Tibial nerve (tissue), 4 donors: ENCODE results near the gene JAG2. TPM values are rescaled to one million over a fixed set of nuclear protein-coding genes. Genes with fewer than 3 reads are reported as not detected.

Experiments
- DNase-seq, 2 donors: peaks; one replicate each; pipeline ENCODE4 v3.0.0-alpha.2; 2019; ENCODE audit warnings: low spot score in 2 of 2
- H3K27ac ChIP-seq, 4 donors: fragments of 200-600 bp; sonication (generic) in 3 of 4; one replicate each; pipeline ENCODE4 v1.5.1; 2017 to 2019; ENCODE audit warnings: mild to moderate bottlenecking in 1 of 4
- H3K27me3 ChIP-seq, 2 donors: fragments of 200-600 bp; sonication (generic) in 1 of 2; one replicate each; pipeline versions ENCODE4 v1.5.1 to v1.6.0; 2017 to 2019
- H3K36me3 ChIP-seq, 3 donors: fragments of 200-600 bp; sonication (generic); one replicate each; pipeline ENCODE4 v1.5.1; 2018 to 2019
- H3K4me1 ChIP-seq, 4 donors: fragments of 200-600 bp; sonication (generic) in 3 of 4; one replicate each; pipeline ENCODE4 v1.5.1; 2017 to 2019
- H3K4me3 ChIP-seq, 4 donors: fragments of 200-600 bp; sonication (generic) in 3 of 4; one replicate each; pipeline ENCODE4 v1.5.1; 2017 to 2019; ENCODE audit warnings: mild to moderate bottlenecking in 1 of 4, moderate library complexity in 1 of 4
- H3K9me3 ChIP-seq, 4 donors: fragments of 200-600 bp; sonication (generic) in 3 of 4; one replicate each; pipeline ENCODE4 v1.5.1; 2017 to 2019
- CTCF ChIP-seq, 5 experiments: fragments of 200-600 bp in 3 of 5; fragments of 450-650 bp in 2 of 5; sonication (generic) in 3 of 5; IDR thresholded peaks; one replicate each; pipeline ENCODE4 v1.5.1; 2016 to 2019; ENCODE audit warnings: antibody characterized with exemption in 5 of 5, mild to moderate bottlenecking in 3 of 5, moderate library complexity in 2 of 5
- EP300 ChIP-seq, 2 donors: sonication (generic); formaldehyde crosslinking; IDR thresholded peaks; one replicate each; pipeline ENCODE4 v1.6.1; 2017; ENCODE audit warnings: antibody characterized with exemption in 2 of 2, mild to moderate bottlenecking in 1 of 2
- POLR2A ChIP-seq, 2 donors: fragments of 450-650 bp; IDR thresholded peaks; one replicate each; pipeline ENCODE4 v1.6.1; 2017; ENCODE audit warnings: antibody characterized with exemption in 2 of 2, mild to moderate bottlenecking in 2 of 2, moderate library complexity in 2 of 2
- WGBS, 2 donors: methylation state at CpG; one replicate each; pipeline ENCODE4 v1.1.5; 2018; 5-methylcytosine and 5-hydroxymethylcytosine counted together
- total RNA-seq, 4 donors: library from RNA; depleted of rRNA; stranded (reverse); fragments of >200 nt; gene quantifications; one replicate each; pipeline ENCODE4 v1.1.0, GENCODE V29; 2016

Gene JAG2
- total RNA-seq, 4 donors from 2014 or later, result 7.4 to 13.8 (median 12.8) TPM

GRCh38 chr14:105163040-105163742 is 5.4 kb downstream of the JAG2 start:
- Histone ChIP-seq H3K36me3 (no peaks in the 10 kb centered on the region), H3K27ac (no peak overlapping the region), H3K4me1 (peaks cover 0 to 12% (median 0%) of the 10 kb centered on the region in 4 donors), H3K4me3 (no peak overlapping the region), H3K27me3 (peaks cover 0 to 18% of the 10 kb centered on the region in 2 donors), H3K9me3 (no peaks in the 10 kb centered on the region)
- TF ChIP-seq POLR2A (IDR thresholded peaks at IDR 0.05) (no peak), CTCF (IDR thresholded peaks at IDR 0.05) (no peak)
- WGBS, 2 donors, result 71 to 81% methylated on average over 12 to 16 of the region's 18 CpGs
- no peak for DNase-seq

- no peak overlapping the region for H3K27ac ChIP-seq
- peaks cover 0 to 18% of the 10 kb centered on the region in 2 donors for H3K27me3 ChIP-seq
- peaks cover 0 to 8% (median 0%) of the 10 kb centered on the region in 4 donors for H3K4me1 ChIP-seq
Measured at GRCh38 chr14:105162669-105162979, 6.0 kb downstream of the JAG2 start.

DNA sequence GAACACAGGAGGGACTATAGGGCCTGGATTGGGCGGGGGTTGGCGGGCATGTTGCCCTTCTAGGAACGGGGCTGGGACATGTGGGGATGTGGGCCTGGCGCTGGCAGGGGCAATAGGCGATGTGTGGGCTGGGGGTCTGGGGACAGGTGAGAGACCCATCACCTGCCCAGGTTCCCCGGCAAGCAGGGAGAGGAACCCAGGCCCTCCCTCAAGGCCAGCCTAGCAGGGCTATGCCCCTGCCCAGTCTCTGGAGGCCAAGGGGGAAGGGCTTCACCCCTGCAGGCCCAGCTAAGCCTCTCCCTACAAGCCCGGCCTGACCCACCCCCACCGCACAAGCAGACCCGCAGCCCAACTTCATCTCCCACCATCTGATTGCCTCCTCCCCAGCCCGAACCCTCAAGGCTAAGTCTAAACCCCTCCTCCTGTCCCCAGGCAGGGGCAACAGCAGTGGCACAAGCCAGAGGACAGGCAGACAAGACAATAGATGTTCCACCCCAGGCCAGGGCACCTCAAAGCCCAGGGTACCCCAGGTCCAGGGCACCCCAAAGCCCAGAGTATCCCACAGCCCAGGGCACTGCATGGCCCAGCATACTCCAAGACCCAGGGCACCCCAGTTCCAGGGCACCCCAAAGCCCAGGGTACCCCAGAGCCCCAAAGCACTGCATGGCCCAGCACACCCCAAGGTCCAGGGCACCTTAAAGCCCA is 6.5 kb downstream of the JAG2 start:
- H3K4me1 ChIP-seq, result peaks cover 0 to 4% (median 0%) of the 10 kb centered on the region in 4 donors
- H3K27me3 ChIP-seq, result peaks cover 0 to 17% of the 10 kb centered on the region in 2 donors
- DNase-seq, result peak in 1 of 2 donors; percentile 20
- no peaks in the 10 kb centered on the region for H3K36me3 ChIP-seq
- H3K27ac ChIP-seq, result no peak overlapping the region
- 75 to 79% methylated on average over 10 of the region's 10 CpGs for WGBS, 2 donors
- H3K4me3 ChIP-seq, result no peak overlapping the region
- no peaks in the 10 kb centered on the region for H3K9me3 ChIP-seq
- TF ChIP-seq EP300 (IDR thresholded peaks at IDR 0.05), result no peak
- no peak for TF ChIP-seq CTCF (IDR thresholded peaks at IDR 0.05)
- no peak for TF ChIP-seq POLR2A (IDR thresholded peaks at IDR 0.05)

More at GRCh38 chr14:105162669-105162979, 6.0 kb downstream of the JAG2 start:
- no peak for DNase-seq
- TF ChIP-seq POLR2A (IDR thresholded peaks at IDR 0.05) (no peak), CTCF (IDR thresholded peaks at IDR 0.05) (no peak), EP300 (IDR thresholded peaks at IDR 0.05) (no peak)
- 97 to 100% methylated on average over 2 of the region's 2 CpGs for WGBS, 2 donors
- Histone ChIP-seq H3K9me3 (no peaks in the 10 kb centered on the region), H3K36me3 (no peaks in the 10 kb centered on the region), H3K4me3 (no peak overlapping the region)

DNA sequence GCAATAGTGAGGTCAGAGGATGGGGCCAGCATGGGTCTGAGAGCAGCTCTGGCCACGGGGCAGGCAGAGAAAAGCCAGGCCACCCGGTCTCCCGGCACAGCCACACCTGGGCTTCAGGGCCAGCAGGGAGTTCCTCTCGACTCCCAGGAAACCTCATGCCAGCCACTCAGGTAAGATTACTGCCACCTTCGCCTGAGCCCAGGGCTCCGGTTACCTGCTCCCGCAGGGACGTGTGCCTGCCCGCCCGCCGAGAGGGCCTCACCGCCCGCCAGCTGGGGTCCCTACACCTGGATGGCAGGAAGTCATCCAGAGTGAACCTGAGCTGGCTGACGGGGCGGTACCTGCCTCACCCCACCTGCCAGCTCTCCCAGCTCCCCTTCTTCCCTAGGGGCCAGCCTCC is 7.3 kb downstream of the JAG2 start:
- Histone ChIP-seq H3K27ac (no peak overlapping the region), H3K27me3 (peaks cover 0 to 9% of the 10 kb centered on the region in 2 donors), H3K36me3 (no peaks in the 10 kb centered on the region), H3K9me3 (no peaks in the 10 kb centered on the region), H3K4me3 (no peak overlapping the region), H3K4me1 (no peaks in the 10 kb centered on the region)
- TF ChIP-seq POLR2A (IDR thresholded peaks at IDR 0.05) (no peak), CTCF (IDR thresholded peaks at IDR 0.05) (no peak), EP300 (IDR thresholded peaks at IDR 0.05) (no peak)
- 71 to 74% methylated on average over 9 to 15 of the region's 15 CpGs for WGBS, 2 donors
- DNase-seq, result no peak

GRCh38 chr14:105160776-105161175 is 7.8 kb downstream of the JAG2 start:
- Histone ChIP-seq H3K27ac (no peak overlapping the region), H3K27me3 (peaks cover 0 to 4% of the 10 kb centered on the region in 2 donors), H3K9me3 (no peaks in the 10 kb centered on the region), H3K36me3 (no peaks in the 10 kb centered on the region), H3K4me1 (no peaks in the 10 kb centered on the region), H3K4me3 (no peak overlapping the region)
- DNase-seq, result no peak
- TF ChIP-seq POLR2A (IDR thresholded peaks at IDR 0.05), result no peak
- TF ChIP-seq EP300 (IDR thresholded peaks at IDR 0.05), result no peak
- no peak for TF ChIP-seq CTCF (IDR thresholded peaks at IDR 0.05)
- 74 to 83% methylated on average over 12 of the region's 12 CpGs for WGBS, 2 donors
